Activated B cell treated with CpG ODN at 0.5 μM for 24 hours (primary cell): Measurements from ENCODE around the gene SEC61A2. TPM values are rescaled to one million over a fixed set of nuclear protein-coding genes. Genes with fewer than 3 reads are reported as not detected.

Experiments
- ATAC-seq: fragments of 200-7000 bp; cut with Tn5 transposase; one replicate; pipeline ENCODE4 v1.10.0; 2021; ENCODE audit warnings: low read depth, mild to moderate bottlenecking, moderate library complexity
- CTCF ChIA-PET: fragments of 350-600 bp; sonication (Branson Sonifier 250); formaldehyde crosslinking; loops from one replicate; lab custom pipeline; 2021; ENCODE audit warnings: antibody characterized with exemption; lab: Charles Lee
- POLR2A ChIA-PET: fragments of 350-600 bp; sonication (Branson Sonifier 250); formaldehyde crosslinking; loops from one replicate; lab custom pipeline; 2021; ENCODE audit warnings: antibody characterized with exemption; lab: Charles Lee
- DNase-seq: peaks from one replicate; pipeline ENCODE4 v3.0.0; 2022
- H3K27ac Mint-ChIP-seq: one replicate; pipeline ENCODE4 v1.8.0; 2020; ENCODE audit warnings: mixed read lengths
- H3K27me3 Mint-ChIP-seq: one replicate; pipeline ENCODE4 v1.8.0; 2021; ENCODE audit warnings: mixed read lengths
- H3K36me3 Mint-ChIP-seq: one replicate; pipeline ENCODE4 v1.8.0; 2021; ENCODE audit warnings: low read depth, mixed read lengths
- H3K4me1 Mint-ChIP-seq: one replicate; pipeline ENCODE4 v1.8.0; 2021; ENCODE audit warnings: mixed read lengths
- H3K4me3 Mint-ChIP-seq: one replicate; pipeline ENCODE4 v1.8.0; 2020; ENCODE audit warnings: mild to moderate bottlenecking, mixed read lengths
- H3K9me3 Mint-ChIP-seq: one replicate; pipeline ENCODE4 v1.8.0; 2020; ENCODE audit warnings: mixed read lengths
- intact Hi-C: fragments of 100-400 bp; cut with micrococcal nuclease; formaldehyde crosslinking; loops from one replicate; pipeline ENCODE4 v1.15.1; 2024
- total RNA-seq: library from RNA; stranded (reverse); gene quantifications from 2 replicates; pipeline ENCODE4 v1.2.3, GENCODE V29; 2022
- TF ChIP-seq, protein P1 (sequence below): fragments of 200-600 bp; IDR thresholded peaks from one replicate; pipeline ENCODE4 v1.8.0; 2022; ENCODE audit warnings: antibody characterized with exemption, mild to moderate bottlenecking

SEC61A2 gene
- total RNA-seq, 1 donor from 2014 or later: 20.8 TPM

- DNase-seq (no peak), ATAC-seq (no peak)
- Mint-ChIP-seq H3K36me3 (peaks cover 38% of the 10 kb centered on the region), H3K4me1 (no peaks in the 10 kb centered on the region), H3K4me3 (no peak overlapping the region), H3K27me3 (no peaks in the 10 kb centered on the region), H3K27ac (no peak overlapping the region), H3K9me3 (no peaks in the 10 kb centered on the region)
- TF ChIP-seq, protein P1, sequence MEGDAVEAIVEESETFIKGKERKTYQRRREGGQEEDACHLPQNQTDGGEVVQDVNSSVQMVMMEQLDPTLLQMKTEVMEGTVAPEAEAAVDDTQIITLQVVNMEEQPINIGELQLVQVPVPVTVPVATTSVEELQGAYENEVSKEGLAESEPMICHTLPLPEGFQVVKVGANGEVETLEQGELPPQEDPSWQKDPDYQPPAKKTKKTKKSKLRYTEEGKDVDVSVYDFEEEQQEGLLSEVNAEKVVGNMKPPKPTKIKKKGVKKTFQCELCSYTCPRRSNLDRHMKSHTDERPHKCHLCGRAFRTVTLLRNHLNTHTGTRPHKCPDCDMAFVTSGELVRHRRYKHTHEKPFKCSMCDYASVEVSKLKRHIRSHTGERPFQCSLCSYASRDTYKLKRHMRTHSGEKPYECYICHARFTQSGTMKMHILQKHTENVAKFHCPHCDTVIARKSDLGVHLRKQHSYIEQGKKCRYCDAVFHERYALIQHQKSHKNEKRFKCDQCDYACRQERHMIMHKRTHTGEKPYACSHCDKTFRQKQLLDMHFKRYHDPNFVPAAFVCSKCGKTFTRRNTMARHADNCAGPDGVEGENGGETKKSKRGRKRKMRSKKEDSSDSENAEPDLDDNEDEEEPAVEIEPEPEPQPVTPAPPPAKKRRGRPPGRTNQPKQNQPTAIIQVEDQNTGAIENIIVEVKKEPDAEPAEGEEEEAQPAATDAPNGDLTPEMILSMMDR: no peak
- CTCF ChIA-PET: no interaction called here
- intact Hi-C loops: no loop called here
- POLR2A ChIA-PET: no interaction called here
Measured at GRCh38 chr10:12135631-12136030, 6.2 kb downstream of the SEC61A2 start.

DNA sequence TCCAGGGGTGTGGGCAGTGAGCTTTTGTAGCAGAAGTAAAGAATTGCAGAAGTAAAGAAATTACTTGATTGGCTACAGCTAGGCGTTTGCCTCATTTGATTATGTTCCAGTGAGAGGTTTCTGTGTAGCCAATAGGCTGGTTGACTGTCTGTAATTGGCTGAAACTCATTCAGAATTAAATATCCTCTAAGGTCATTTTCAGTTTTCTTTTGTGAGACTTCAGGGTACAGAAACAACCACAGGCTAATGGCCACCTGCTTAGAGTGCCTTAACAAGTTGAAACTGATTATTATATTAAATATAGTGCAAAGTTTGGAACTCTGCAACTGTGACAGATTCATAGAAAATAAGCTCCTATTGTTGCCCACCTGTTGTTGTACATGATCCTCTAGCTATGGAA is 10.6 kb downstream of the SEC61A2 start:
- H3K4me3 Mint-ChIP-seq: no peak overlapping the region
- TF ChIP-seq, protein P1: no peak

DNA sequence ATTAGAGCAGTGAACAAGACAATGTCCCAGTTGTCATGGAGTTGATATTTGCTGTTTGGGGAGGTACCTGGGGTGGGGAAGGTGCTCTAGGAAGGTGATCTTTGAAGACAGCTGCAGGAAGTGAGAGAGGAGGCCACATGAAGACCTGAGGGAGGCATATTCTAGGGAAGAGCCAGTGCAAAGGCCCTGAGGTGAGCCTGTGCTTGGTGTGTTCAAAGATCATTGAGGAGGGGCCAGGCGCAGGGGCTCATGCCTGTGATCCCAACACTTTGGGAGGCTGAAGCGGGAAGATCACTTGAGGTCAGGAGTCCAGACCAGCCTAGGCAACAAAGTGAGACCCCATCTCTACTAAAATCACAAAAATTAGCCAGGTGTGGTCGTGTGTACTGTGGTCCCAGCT is 15.1 kb downstream of the SEC61A2 start:
- Mint-ChIP-seq H3K4me1 (no peaks in the 10 kb centered on the region), H3K27me3 (no peaks in the 10 kb centered on the region), H3K27ac (no peak overlapping the region), H3K36me3 (peaks cover 54% of the 10 kb centered on the region), H3K9me3 (no peaks in the 10 kb centered on the region), H3K4me3 (no peak overlapping the region)
- intact Hi-C loops: no loop called here
- DNase-seq (no peak), ATAC-seq (no peak)
- CTCF ChIA-PET: no interaction called here
- POLR2A ChIA-PET: no interaction called here
- TF ChIP-seq, protein P1: no peak

More for the DNA sequence above, 10.6 kb downstream of the SEC61A2 start:
- no peaks in the 10 kb centered on the region for H3K27me3 Mint-ChIP-seq
- peaks cover 63% of the 10 kb centered on the region for H3K36me3 Mint-ChIP-seq
- DNase-seq (no peak), ATAC-seq (no peak)
- H3K27ac Mint-ChIP-seq: no peak overlapping the region
- CTCF ChIA-PET: no interaction called here
- H3K9me3 Mint-ChIP-seq: no peaks in the 10 kb centered on the region
- intact Hi-C loops: no loop called here
- no peaks in the 10 kb centered on the region for H3K4me1 Mint-ChIP-seq
- POLR2A ChIA-PET: interaction anchor here (0.7 kb wide), 1 partner anchor 121 kb away, joined by 3 read pairs; no protein-coding TSS in a partner anchor

DNA sequence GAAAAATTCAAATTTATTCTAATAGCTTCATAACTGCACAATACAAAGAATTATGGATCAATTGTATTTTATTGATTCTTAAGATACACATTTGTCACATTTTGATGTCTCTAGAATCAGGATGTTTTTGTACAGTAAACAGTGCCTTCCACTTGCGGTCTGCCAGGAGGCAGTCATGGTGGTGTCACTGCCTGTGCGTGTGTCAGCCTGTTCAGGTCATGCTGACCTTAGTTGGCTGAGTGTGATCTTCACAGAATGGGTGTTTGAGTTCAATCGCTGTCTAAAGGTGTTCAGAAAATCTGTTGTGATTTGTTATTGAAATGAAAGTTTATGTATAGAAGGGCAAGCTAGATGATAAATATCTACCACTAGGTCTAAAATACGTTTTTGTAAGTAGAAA is 20.7 kb downstream of the SEC61A2 start:
- Mint-ChIP-seq H3K27me3 (no peaks in the 10 kb centered on the region), H3K27ac (no peak overlapping the region), H3K4me3 (no peak overlapping the region), H3K4me1 (no peaks in the 10 kb centered on the region), H3K36me3 (peaks cover 52% of the 10 kb centered on the region), H3K9me3 (no peaks in the 10 kb centered on the region)
- ATAC-seq (no peak), DNase-seq (no peak)
- TF ChIP-seq, protein P1: no peak
- intact Hi-C loops: no loop called here
- ChIA-PET CTCF (no interaction called here), POLR2A (no interaction called here)

GRCh38 chr10:12154516-12154915 is 25.0 kb downstream of the SEC61A2 start:
- H3K27ac Mint-ChIP-seq: no peak overlapping the region
- ChIA-PET POLR2A (no interaction called here), CTCF (no interaction called here)
- no peaks in the 10 kb centered on the region for H3K27me3 Mint-ChIP-seq
- DNase-seq (no peak), ATAC-seq (no peak)
- no peaks in the 10 kb centered on the region for H3K4me1 Mint-ChIP-seq
- H3K9me3 Mint-ChIP-seq: no peaks in the 10 kb centered on the region
- TF ChIP-seq, protein P1: no peak
- H3K36me3 Mint-ChIP-seq: peaks cover 68% of the 10 kb centered on the region
- H3K4me3 Mint-ChIP-seq: no peak overlapping the region
- intact Hi-C loops: no loop called here
